ENCODE data around the gene ANKMY1. TPM values are rescaled to one million over a fixed set of nuclear protein-coding genes. Genes with fewer than 3 reads are reported as not detected.

ANKMY1 gene
- total and polyA plus RNA-seq, 2 experiments from 2014 or later, result 2.3 to 8.9 TPM

GRCh38 chr2:240440251-240440650 lies 117.5 kb downstream of the ANKMY1 start:
- H4K20me1 ChIP-seq (replicated peaks; ENCODE audit: insufficient read depth), result peaks cover 7% of the 10 kb centered on the region
- H3K4me3 ChIP-seq, result no peak overlapping the region
- DNase-seq (ENCODE audit: low spot score) (no peak), ATAC-seq (no peak)
- no peak overlapping the region for H3K27ac Mint-ChIP-seq
- no peaks in the 10 kb centered on the region for H3K9me3 Mint-ChIP-seq
- H3K27ac ChIP-seq (ENCODE audit: low read depth), result no peak overlapping the region
- no peak overlapping the region for H3K4me3 Mint-ChIP-seq
- no peak overlapping the region for H2AFZ ChIP-seq
- peaks cover 11% of the 10 kb centered on the region; the same call in 1 of the 2 replicates for H3K79me2 ChIP-seq (replicated peaks; ENCODE audit: insufficient read depth)
- H3K36me3 ChIP-seq (ENCODE audit: insufficient read depth), result no peaks in the 10 kb centered on the region
- no peaks in the 10 kb centered on the region for H3K9me2 ChIP-seq (ENCODE audit: insufficient read depth)
- no peaks in the 10 kb centered on the region for H3F3A ChIP-seq (replicated peaks; ENCODE audit: low read depth)
- peaks cover 19% of the 10 kb centered on the region for H3K27me3 ChIP-seq (ENCODE audit: insufficient read depth)
- H3K4me1 Mint-ChIP-seq, result no peaks in the 10 kb centered on the region
- peaks cover 5% of the 10 kb centered on the region; the same call in 1 of the 2 replicates for H3K4me1 ChIP-seq (ENCODE audit: insufficient read depth)
- peaks cover 19% of the 10 kb centered on the region for H3K27me3 Mint-ChIP-seq (ENCODE audit: insufficient read depth, low read depth, poor library complexity)
- H3K36me3 Mint-ChIP-seq (ENCODE audit: low read depth), result no peaks in the 10 kb centered on the region
- no peak overlapping the region for H3K4me2 ChIP-seq
- TF ChIP-seq POLR2AphosphoS5 (IDR thresholded peaks at IDR 0.05; ENCODE audit: low read depth) (no peak), ZNF331 (CRISPR knock-in tag; IDR thresholded peaks at IDR 0.05; ENCODE audit: low read depth) (no peak), ZNF114 (CRISPR knock-in tag; IDR thresholded peaks at IDR 0.05) (no peak), EZH2phosphoT487 (IDR thresholded peaks at IDR 0.05; ENCODE audit: unreplicated experiment) (no peak), CREB1 (CRISPR knock-in tag; IDR thresholded peaks at IDR 0.05; ENCODE audit: low read depth) (no peak)

GRCh38 chr2:240439698-240440151 lies 118.1 kb downstream of the ANKMY1 start:
- Histone ChIP-seq H3K79me2 (replicated peaks; ENCODE audit: insufficient read depth) (peaks cover 11% of the 10 kb centered on the region; the same call in 1 of the 2 replicates), H3K27me3 (ENCODE audit: insufficient read depth) (peaks cover 19% of the 10 kb centered on the region), H3K36me3 (ENCODE audit: insufficient read depth) (no peaks in the 10 kb centered on the region), H4K20me1 (replicated peaks; ENCODE audit: insufficient read depth) (peaks cover 7% of the 10 kb centered on the region), H3F3A (replicated peaks; ENCODE audit: low read depth) (0 out of 2 replicates have a peak, but pooled peaks cover under 1% of the 10 kb centered on the region), H3K9me2 (ENCODE audit: insufficient read depth) (no peaks in the 10 kb centered on the region), H3K4me1 (ENCODE audit: insufficient read depth) (peaks cover 5% of the 10 kb centered on the region; the same call in 1 of the 2 replicates), H3K4me2 (no peak overlapping the region), H3K4me3 (no peak overlapping the region), H2AFZ (no peak overlapping the region), H3K27ac (ENCODE audit: low read depth) (no peak overlapping the region)
- Mint-ChIP-seq H3K27me3 (ENCODE audit: insufficient read depth, low read depth, poor library complexity) (peaks cover 21% of the 10 kb centered on the region), H3K27ac (no peak overlapping the region), H3K9me3 (no peaks in the 10 kb centered on the region), H3K4me1 (peaks cover under 1% of the 10 kb centered on the region; the same call in 1 of the 3 replicates), H3K4me3 (no peak overlapping the region), H3K36me3 (ENCODE audit: low read depth) (no peaks in the 10 kb centered on the region)
- no peak for ATAC-seq
- DNase-seq (ENCODE audit: low spot score), result no peak
- TF ChIP-seq EZH2phosphoT487 (IDR thresholded peaks at IDR 0.05; ENCODE audit: unreplicated experiment) (no peak), REST (IDR thresholded peaks at IDR 0.05; ENCODE audit: unreplicated experiment) (no peak), ZNF331 (CRISPR knock-in tag; IDR thresholded peaks at IDR 0.05; ENCODE audit: low read depth) (no peak)
